SK-N-SH (cell line): ENCODE results near the gene PLOD2.

Source experiments
- GABPA ChIP-seq: IDR thresholded peaks from 2 replicates; pipeline ENCODE4 v1.4.0; 2012; ENCODE audit warnings: low read depth, mild to moderate bottlenecking
- NFIC ChIP-seq: IDR thresholded peaks from 2 replicates; pipeline ENCODE4 v1.4.0; 2012; ENCODE audit warnings: borderline replicate concordance
- PBX3 ChIP-seq: IDR thresholded peaks from 2 replicates; pipeline ENCODE4; 2012
- RCOR1 ChIP-seq: fragments of 150-350 bp; IDR thresholded peaks from 2 replicates; pipeline ENCODE4 v1.6.1; 2017; ENCODE audit warnings: antibody characterized with exemption, low read length
- SIN3A ChIP-seq: IDR thresholded peaks from 2 replicates; pipeline ENCODE4 v1.6.1; 2012; ENCODE audit warnings: low read depth, mild to moderate bottlenecking, low read length, moderate library complexity, borderline replicate concordance
- YY1 ChIP-seq: IDR thresholded peaks from 2 replicates; pipeline ENCODE4 v1.4.0; 2012; ENCODE audit warnings: low read depth, mild to moderate bottlenecking
- TF ChIP-seq, protein P1 (sequence below): IDR thresholded peaks from 2 replicates; pipeline ENCODE4 v1.4.0; 2012; ENCODE audit warnings: low read depth
- TF ChIP-seq, protein P2 (sequence below): fragments of 200-600 bp; sonication (generic); IDR thresholded peaks from 2 replicates; pipeline ENCODE4 v1.6.1; 2017; ENCODE audit warnings: antibody characterized with exemption, mild to moderate bottlenecking, moderate library complexity
- TF ChIP-seq, protein P3 (sequence below): fragments of 150-350 bp; IDR thresholded peaks from 2 replicates; pipeline ENCODE4 v1.6.1; 2017; ENCODE audit warnings: antibody characterized with exemption, low read length, low read depth, borderline replicate concordance

- TF ChIP-seq, protein P1, sequence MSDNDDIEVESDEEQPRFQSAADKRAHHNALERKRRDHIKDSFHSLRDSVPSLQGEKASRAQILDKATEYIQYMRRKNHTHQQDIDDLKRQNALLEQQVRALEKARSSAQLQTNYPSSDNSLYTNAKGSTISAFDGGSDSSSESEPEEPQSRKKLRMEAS = no peak
- TF ChIP-seq, protein P2, sequence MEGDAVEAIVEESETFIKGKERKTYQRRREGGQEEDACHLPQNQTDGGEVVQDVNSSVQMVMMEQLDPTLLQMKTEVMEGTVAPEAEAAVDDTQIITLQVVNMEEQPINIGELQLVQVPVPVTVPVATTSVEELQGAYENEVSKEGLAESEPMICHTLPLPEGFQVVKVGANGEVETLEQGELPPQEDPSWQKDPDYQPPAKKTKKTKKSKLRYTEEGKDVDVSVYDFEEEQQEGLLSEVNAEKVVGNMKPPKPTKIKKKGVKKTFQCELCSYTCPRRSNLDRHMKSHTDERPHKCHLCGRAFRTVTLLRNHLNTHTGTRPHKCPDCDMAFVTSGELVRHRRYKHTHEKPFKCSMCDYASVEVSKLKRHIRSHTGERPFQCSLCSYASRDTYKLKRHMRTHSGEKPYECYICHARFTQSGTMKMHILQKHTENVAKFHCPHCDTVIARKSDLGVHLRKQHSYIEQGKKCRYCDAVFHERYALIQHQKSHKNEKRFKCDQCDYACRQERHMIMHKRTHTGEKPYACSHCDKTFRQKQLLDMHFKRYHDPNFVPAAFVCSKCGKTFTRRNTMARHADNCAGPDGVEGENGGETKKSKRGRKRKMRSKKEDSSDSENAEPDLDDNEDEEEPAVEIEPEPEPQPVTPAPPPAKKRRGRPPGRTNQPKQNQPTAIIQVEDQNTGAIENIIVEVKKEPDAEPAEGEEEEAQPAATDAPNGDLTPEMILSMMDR = no peak
- no peak for TF ChIP-seq YY1
- no peak for TF ChIP-seq PBX3
- TF ChIP-seq NFIC = no peak
- no peak for TF ChIP-seq SIN3A
- no peak for TF ChIP-seq GABPA
- no peak for TF ChIP-seq RCOR1
- TF ChIP-seq, protein P3, sequence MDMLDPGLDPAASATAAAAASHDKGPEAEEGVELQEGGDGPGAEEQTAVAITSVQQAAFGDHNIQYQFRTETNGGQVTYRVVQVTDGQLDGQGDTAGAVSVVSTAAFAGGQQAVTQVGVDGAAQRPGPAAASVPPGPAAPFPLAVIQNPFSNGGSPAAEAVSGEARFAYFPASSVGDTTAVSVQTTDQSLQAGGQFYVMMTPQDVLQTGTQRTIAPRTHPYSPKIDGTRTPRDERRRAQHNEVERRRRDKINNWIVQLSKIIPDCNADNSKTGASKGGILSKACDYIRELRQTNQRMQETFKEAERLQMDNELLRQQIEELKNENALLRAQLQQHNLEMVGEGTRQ = no peak
Observed at GRCh38 chr3:146047485-146047884, 113.5 kb downstream of the PLOD2 start.
